HG03039 (cell line): ENCODE data around the gene RGS3.

Experiments
- ATAC-seq: cut with Tn5 transposase; IDR thresholded peaks from one replicate; pipeline ENCODE4 v1.9.1; 2021; ENCODE audit warnings: mild to moderate bottlenecking, moderate library complexity; ENCODE audit not compliant: unreplicated experiment

RGS3 gene

DNA sequence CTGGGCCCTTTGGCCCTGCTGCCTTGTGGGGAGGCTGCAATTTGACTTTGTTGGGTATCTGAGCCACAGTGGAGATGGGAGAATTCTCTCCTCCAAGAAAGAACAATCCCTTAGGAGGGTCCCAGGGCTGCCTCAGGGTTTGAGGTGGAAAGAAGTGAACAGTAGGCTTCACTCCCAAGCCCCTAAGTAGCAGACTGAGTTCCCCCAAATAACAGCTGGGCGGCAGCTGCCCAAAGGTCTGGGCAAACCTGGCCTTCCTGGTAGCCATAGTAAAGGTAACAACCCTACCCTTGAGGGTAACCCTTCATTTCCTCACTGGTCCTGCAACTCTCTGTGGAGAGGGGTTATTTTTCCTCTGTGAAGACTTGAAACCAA, 746 bp downstream of the RGS3 start:
- no peak for ATAC-seq

DNA sequence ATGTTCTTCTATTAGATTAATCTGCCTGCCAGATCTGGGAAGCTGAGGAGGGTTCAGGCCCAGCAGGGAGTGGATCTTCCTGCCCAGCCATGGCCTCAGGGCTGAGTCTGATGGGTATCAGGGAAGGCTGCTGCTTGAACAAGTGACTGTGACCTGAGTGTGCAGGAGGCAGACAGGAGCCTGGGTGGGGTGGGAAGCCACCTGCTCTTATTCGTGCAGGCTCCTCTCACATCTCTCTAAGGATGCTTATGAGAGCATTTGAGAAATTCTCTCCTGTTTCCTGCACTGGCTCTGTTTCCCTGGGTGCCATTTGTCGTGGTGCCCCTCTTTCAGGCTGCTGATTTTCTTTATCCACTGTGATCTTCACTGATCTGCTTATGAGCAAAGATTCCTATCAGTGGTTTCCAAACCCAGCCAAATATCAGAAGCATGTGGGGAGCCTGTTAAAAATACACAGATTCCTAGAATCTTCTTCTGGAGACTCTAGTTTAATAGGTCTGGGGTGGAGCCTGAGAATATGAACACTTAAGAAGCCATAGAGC, 2.1 kb downstream of the RGS3 start:
- ATAC-seq, result no peak

DNA sequence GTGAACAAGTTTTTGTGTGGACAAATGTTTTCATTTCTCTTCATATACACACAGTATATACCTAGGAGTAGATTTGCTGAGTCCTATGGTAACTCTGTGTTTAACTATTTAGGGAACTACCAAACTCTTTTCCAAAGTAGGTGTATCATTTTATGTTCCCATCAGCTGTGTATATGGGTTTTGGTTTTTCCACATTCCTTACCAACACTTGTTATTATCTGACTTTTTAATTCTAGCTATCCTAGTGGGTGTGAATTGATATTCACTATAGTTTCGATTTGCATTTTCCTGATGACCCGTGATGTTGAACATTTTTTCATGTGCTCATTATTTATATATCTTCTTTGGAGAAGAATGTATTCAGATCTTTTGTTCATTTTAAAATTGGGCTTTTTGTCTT, 3.7 kb downstream of the RGS3 start:
- no peak for ATAC-seq

DNA sequence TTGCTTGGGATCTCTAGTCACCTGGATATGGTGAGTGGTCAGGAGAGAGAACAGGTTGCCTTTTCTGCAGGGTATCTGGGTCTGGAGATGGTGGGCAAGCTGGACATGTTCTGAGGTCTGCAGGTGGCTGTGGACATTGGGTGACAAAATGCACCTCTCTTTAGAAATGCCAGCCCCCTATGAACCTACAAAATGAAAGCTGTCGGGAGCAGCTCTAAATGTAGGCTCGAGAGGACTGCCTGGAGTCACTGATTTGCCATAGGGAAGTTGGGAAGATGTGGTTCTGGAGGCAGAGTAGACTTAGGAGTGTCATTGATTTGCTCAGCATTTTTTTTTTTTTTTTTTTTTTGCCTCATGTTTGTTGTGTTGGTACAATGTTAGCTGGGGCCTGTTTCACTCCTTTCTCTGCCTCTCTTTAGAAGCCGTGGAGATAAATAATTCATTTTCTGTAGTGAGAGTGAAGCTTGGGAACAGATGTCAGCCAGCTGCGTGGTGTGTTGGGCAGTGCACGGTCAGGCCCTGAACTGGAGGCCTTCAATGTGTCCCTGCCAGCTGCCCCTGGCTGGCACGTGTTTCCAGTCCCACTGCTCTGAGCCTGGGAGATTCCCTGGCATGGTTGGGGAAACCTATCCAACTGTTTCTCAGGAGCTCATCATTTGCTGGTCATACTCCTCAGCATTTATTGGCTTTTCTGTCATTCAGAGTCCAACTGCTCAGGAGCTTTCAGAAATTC, 5.4 kb downstream of the RGS3 start:
- no peak for ATAC-seq

DNA sequence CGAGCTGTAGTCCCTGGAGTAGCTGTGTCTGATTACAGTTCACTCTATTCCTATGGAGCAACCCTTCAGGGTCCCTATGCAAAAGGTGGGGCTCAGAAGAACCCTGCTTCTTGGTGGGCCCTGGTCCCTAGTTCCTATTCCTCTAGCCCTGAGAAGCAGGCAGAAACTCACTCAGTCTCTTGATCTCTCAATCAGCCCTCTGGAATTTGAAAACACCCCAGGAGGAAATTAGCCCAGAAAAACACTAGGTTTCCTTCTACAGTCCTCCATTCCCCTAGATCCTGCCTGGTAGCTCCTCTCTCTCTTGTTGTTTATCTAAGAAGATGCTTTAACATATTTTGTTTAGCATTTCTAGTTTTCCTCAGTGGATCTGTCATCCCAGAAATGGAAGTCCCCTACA, 7.6 kb downstream of the RGS3 start:
- no peak for ATAC-seq

DNA sequence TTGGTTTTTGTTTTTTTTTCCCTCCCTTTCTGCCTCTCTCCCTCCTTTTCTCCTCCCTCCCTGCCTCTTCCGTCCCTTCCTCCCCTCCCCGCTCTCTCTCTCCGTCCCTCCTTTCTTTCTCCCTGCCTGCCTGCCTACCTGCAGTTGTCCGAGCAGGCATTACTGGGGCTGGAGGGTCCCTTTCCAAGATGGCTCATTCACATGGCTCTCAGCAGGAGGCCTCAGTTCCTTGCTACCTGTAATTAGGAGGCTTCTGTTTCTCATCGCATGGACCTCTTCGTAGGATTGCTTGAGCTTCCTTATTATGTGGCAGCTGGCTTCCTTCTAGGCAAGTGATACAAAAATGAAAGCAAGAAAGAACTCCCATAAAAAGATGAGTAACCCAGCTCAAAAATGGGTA, 8.0 kb downstream of the RGS3 start:
- ATAC-seq, result no peak

DNA sequence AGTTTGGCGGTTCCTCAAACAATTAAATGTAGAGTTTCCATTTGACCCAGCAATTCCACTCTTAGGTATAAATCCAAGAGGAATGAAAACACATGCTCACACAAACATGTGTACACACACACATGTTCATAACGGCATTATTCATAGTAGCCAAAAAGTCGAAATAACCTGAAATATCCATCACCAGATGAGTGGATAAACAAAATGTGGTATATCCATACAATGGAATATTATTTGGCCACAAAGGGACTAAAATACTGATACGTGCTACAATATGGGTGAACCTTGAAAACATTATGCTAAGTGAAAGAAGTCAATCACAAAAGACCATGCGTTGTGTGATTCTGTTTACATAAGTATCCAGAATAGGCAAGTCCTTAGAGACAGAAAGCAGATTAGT, 8.7 kb downstream of the RGS3 start:
- no peak for ATAC-seq

DNA sequence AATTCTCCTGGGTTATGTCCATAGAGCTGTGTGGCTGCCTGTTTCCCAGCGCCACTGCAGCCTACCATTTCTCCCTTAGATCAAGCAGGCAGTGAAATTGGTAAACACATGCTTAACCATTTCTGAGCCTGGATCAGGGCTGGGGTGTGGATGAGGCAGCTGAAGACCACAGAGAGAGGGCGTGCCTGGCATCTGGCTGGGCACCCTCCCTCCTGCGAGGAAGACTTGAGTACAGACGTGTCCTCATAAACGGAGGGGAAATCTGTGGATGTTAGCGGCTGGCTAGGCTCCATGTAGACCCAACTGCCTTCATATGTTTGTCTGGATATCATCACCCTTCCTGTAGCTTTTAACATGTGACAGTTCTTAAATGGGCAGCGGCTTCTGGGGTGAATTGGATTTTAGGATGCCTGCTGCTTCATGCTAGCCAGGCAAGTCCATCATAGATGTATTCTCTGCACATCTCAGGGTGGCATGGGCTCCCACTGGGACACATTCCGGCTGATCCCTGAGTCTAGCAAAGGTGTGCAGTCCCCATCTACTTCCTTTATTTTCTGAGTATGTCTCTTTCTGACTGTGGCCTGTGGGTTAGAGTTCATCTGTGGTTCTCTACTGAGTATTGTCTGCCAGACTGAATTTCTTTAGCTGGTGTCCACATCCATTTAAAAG, 11.0 kb downstream of the RGS3 start:
- ATAC-seq, result no peak

DNA sequence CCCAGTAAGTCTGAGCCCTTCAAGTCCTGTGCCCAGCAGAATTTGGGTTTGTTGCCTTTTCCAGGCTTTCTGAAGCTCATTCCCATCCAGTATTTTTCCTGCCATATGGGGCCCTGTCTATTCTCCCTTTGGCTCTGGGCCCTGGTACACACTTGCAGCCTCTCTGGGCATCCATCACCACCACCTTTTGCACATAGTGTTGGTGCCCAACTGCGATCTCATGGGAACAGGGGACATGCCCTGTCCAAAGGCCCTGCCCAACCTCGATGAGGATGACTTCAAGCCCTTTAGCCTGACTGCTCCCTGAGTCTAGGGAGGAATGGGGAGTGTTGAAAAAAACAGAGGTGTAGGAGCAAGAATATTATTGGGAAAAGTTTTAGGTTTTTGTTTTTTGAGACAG, 11.5 kb downstream of the RGS3 start:
- no peak for ATAC-seq

DNA sequence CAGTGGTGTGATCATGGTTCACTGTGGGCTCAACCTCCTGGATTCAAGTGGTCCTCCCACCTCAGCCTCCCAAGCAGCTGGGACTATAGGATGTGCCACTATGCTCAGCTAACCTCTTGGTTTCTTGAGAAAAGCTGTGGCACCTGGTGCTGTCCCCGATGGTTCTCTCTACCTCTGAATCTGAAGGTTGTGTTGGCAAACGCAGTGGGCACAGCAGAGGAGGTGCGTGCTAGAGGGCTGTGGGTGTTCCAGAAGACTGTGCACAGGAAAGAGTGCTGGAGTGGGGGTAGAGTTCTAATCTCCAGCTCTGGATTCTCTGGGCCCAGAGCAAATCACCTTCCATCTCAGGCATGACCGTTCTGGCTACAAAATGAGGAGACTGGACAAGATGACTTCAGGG, 12.5 kb downstream of the RGS3 start:
- ATAC-seq, result no peak

DNA sequence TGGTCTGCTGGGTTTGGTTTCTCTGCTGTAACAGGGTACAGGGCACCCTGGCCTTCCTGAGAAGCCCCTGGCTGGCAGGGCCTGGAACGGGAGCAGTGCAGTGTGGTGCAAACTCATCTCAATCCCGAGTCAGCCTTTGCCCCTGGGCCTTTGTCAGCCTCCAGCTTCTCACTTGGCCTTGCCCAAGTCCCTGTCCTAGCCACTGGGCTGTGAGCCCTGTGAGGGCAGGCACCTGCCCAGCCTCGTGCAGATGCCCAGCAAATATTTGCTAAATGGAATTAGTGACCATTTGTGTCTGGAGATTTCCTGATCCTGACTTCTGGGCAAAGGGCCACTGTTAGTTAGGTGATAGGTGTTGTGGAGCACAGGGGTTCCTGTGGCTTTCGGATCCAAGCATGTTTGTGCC, 13.0 kb downstream of the RGS3 start:
- no peak for ATAC-seq

DNA sequence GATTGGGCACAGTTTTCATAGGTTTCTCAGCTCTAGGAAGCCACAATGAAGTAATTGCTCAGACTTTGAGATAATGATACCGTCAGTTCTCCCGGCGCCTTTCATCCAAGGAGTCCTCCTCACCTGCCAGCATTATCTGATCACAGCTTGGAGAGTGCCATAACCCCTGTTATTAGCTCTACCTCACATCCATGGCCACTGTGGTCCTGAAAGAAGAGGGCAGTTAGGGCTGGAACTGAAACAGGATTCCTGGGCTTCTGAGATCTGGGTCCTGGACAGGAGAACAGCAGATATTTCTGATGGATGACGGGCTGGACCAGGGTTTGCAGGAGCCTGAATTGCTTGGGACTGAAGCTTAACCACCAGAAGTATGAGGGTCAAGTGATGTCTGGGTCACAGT, 13.5 kb downstream of the RGS3 start:
- ATAC-seq, result no peak

DNA sequence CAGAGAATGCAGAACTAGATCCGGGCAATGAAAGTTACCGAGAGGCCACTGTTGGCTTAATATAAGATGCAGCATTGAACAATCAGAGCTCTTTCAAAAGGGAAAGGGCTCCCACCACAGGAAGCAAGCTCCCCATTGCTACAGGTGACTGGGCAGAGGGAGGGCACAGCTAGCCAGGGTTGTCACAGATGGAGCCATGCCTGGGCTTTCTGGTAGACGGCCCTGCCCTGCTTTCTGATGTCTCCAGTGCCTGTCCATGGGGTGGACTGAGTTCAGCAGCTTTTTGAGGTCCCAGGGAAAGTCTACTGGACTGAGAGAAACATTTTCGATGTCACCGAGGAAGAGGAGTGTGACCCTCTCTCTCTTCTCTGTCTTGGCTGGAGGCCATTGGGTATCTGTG, 14.1 kb downstream of the RGS3 start:
- ATAC-seq, result no peak

DNA sequence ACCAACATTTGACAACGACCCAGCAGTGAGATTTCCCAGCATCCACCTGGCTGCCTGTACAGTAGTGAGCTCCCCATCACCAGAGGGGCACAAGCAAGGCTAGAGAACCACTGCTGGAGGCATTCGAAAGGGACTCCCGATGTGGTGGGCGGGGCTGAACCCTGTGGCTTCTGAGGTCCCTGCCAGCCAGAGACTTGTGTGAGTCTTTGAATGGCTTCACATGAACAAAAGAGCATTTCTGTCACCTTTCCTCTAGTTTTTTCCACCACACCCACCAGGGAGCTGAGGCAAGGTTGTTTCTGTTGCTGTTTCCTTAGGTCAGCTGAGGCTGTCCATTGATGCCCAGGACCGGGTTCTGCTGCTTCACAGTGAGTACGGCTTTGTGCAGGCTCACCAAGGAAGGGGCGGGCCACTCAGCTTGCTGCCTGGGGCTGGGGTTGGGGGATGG, 15.7 kb downstream of the RGS3 start:
- no peak for ATAC-seq

DNA sequence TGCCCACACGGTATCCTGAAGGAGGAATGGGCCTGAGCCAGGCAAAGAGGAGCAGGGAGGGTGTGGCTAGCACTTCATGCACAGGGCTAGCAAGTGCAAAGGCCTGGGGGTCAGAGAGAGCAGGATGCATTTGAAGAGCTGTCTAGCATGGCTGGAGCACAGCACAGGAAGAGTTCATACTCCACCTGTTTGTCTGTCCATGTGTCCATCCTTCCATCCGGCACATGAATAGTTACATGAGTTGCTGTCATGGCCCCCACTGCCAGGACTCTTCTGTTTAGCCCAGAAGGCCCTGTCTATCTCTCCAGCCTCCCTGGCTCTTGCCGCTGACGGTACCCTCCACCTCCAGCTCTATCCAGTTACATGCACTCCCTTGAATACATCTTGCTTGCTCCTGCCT, 17.1 kb downstream of the RGS3 start:
- no peak for ATAC-seq

DNA sequence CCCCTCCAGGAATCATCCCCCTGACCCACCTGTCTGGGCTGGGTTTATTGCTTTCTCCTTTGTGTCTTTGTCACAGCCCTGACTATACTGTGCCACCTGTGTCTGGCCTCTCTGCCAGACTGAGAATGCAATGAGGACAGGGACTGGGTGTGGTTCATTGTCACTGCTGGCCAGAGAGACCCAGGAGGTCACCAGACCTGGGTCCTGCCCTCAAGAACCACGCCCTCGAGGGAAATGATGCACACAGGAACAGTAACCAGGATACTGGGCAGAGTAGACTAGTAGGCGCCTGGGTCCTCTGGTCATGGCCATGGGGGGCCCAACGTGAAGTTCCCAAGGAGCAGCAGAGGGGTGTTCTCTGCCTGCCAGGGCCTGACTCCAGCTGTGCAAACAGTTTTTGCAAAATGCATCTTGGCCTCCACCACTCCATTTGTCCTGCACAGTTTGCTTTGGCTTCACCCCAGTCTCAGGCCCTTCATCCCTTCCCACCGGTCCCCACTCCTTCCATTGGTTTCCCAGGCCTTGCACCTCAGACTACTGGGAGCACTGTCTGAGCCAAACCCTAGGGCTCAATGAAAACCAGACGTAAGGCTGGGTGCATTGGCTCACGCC, 17.8 kb downstream of the RGS3 start:
- ATAC-seq, result no peak

DNA sequence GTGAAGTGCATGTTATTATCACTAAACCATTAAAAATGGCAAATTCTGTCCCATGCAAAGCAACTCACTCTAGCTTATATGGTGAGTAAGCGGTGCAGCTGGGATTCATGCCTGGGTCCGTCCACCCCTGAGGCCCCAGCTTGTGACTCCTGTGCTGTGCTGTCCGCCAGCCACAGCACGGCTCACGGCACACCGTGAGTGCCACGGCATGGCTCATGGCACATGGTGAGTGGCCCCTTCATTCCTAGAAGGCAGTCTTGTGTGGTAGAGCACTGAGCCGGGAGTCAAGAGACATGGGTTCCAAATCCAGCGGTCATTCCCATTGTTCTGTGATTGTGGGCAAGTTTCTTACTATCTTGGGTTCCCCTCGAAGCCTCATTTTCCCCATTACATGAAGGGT, 18.8 kb downstream of the RGS3 start:
- no peak for ATAC-seq

DNA sequence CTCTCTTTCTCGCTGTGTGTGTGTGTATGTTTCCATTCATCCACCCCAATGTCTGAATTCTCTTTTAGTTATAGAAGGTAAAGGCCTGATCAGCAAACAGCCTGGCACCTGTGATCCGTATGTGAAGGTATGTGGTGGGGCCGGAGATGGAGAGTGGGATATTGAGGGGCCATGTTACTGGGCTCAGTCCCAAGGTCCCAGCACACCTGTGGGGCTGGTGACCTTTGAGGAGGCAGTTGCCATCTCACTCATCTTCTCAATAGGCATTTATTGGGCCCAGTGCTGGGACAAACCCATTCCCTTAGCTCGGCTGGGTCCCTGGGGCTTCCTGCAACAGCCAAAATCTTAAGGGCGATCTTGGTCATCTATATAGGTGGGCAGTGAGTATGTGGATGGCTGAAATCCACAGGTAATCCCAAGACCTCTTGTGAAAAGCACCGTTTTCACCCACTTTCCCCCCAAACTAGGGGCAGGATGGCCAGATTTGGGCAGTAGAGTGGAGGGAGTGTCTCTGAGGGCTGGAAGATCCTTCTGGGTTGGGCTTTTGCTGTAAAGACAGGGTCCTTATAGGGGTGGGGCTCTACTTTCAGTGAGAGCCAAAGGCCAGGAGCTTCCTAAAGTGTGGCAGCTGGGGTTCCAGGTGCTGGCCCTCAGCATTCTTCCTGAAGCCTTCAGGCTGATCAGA, 19.6 kb downstream of the RGS3 start:
- no peak for ATAC-seq

DNA sequence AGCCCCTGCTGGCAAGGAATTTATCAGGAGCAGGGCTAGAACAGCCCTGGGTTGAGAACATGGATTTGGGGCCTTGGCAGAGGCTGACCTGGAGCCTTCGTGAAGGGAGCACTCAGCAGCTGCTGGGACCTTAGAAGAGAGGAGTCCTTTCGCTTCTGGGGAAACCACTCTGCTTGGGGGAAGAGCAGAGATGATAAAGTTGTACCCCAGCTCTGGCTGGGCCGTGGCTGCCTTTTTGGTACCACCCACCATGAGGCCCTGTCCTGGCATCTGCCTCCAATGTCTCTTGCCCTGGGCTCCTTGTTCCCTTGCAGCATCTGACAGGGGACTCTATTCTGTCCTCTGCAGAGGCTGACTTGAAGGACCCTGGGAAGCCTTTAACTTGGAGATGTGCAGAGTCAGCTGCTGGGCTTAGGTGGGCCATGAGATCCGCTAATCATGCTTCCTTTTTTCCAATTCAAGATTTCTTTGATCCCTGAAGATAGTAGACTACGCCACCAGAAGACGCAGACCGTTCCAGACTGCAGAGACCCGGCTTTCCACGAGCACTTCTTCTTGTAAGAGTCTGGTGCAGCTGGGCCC, 20.2 kb downstream of the RGS3 start:
- ATAC-seq, result no peak

DNA sequence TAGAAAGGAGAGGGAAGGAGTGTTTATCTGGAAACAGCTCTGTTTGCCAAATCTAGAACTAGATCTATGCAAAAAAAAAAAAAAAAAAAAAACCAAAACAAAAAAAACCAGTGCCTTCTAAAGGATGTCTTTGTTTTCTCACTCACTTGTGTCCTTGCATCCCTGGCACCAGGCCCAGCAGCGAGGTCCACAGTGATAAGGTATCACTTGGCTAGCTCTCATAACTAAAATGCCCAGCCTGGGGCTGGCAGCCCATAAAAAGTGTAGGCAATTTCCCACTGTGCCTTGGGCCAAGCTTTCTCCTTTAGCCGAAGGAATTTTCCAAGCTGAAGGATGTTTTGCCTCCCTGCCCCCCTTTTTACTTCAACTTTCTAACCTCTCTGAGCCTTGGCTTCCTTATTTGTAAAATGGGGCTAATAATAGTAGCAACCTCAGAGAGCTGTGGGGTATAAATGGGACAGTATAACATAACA, 20.8 kb downstream of the RGS3 start:
- ATAC-seq, result no peak

DNA sequence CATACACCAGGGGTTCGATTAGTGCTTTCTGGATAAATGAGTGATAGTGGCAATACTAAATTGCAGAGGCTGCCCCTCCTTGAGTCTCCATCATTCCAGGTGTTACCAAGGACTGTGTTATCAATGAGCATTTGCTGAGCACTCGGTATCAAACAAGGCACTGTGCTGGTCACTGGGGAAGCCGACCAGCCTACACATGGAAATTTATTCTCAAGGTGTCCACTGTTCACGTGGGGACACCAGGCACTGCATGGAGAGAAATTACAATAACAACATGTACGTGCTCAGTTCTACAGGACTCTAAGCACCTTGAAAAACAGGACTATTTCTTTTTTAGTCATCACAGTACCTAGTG, 22.2 kb downstream of the RGS3 start:
- ATAC-seq, result no peak
